SU-DHL-6 (cell line): ENCODE results near the gene HTR6.

Source experiments
- H2AFZ ChIP-seq: fragments of 200-600 bp; sonication (generic); 2 replicates; pipeline ENCODE4 v1.6.1; 2014; ENCODE audit warnings: low read depth, mild to moderate bottlenecking, moderate library complexity, mixed read lengths, antibody characterized with exemption, low read length; ENCODE audit not compliant: severe bottlenecking
- H3F3A ChIP-seq: fragments of 200-600 bp; shearing (Covaris generic); 2 replicates; pipeline ENCODE4 v1.6.0; 2016; ENCODE audit warnings: antibody characterized with exemption, mild to moderate bottlenecking; ENCODE audit not compliant: insufficient read depth
- H3K27ac ChIP-seq: fragments of 200-600 bp; sonication (generic); 2 replicates; pipeline ENCODE4 v1.5.1; 2016; ENCODE audit warnings: low read depth, mild to moderate bottlenecking, low read length, moderate library complexity, mixed read lengths
- H3K27me3 ChIP-seq: fragments of 200-600 bp; sonication (generic), shearing (Covaris generic); 2 replicates; pipeline ENCODE4 v1.6.0; 2014; ENCODE audit warnings: mild to moderate bottlenecking, low read length
- H3K36me3 ChIP-seq: fragments of 200-600 bp; sonication (generic); 2 replicates; pipeline ENCODE4 v1.6.1; 2014; ENCODE audit warnings: mild to moderate bottlenecking, low read length, mixed read lengths
- H3K4me2 ChIP-seq: fragments of 300-600, 200-600 bp; shearing (Covaris generic), sonication (generic); 2 replicates; pipeline ENCODE4 v1.6.0; 2014; ENCODE audit warnings: low read length, low read depth, mild to moderate bottlenecking; ENCODE audit not compliant: poor library complexity, severe bottlenecking
- H3K4me3 ChIP-seq: fragments of 200-600 bp; sonication (generic); 2 replicates; pipeline ENCODE4 v1.5.1; 2014; ENCODE audit warnings: antibody characterized with exemption, low read length, mild to moderate bottlenecking, mixed read lengths; ENCODE audit not compliant: insufficient read depth, poor library complexity, severe bottlenecking
- H3K79me2 ChIP-seq: fragments of 200-600 bp; sonication (generic); 2 replicates; pipeline ENCODE4 v1.6.1; 2014; ENCODE audit warnings: mild to moderate bottlenecking, low read length, moderate library complexity; ENCODE audit not compliant: insufficient read depth
- H3K9ac ChIP-seq: fragments of 200-600 bp; sonication (generic); 2 replicates; pipeline ENCODE4 v1.7.0; 2014; ENCODE audit warnings: mild to moderate bottlenecking, low read length
- H3K9me2 ChIP-seq: fragments of 200-600 bp; sonication (generic); replicated peaks from 2 replicates; pipeline ENCODE4 v1.6.1; 2014; ENCODE audit warnings: low read length; ENCODE audit not compliant: insufficient read depth
- H3K9me3 ChIP-seq: fragments of 200-600 bp; sonication (generic); 2 replicates; pipeline ENCODE4 v1.6.1; 2014; ENCODE audit warnings: low read length, mixed read lengths; ENCODE audit not compliant: insufficient read depth
- H4K20me1 ChIP-seq: fragments of 200-600 bp; sonication (generic); 2 replicates; pipeline ENCODE4 v1.6.1; 2014; ENCODE audit warnings: low read depth, mild to moderate bottlenecking, antibody characterized with exemption, low read length, moderate library complexity, mixed read lengths
- CTCF ChIP-seq: fragments of 200-600 bp; sonication (generic); IDR thresholded peaks from one replicate; pipeline ENCODE4 v1.5.1; 2017; ENCODE audit warnings: antibody characterized with exemption, mild to moderate bottlenecking, low read length, moderate library complexity; ENCODE audit not compliant: insufficient read depth, poor library complexity, severe bottlenecking
- EZH2phosphoT487 ChIP-seq: fragments of 200-600 bp; sonication (generic), shearing (Covaris generic); conservative IDR thresholded peaks from 2 replicates; pipeline ENCODE4 v1.6.1; 2018; ENCODE audit warnings: mild to moderate bottlenecking, antibody characterized with exemption, low read length, moderate library complexity, mixed read lengths

Gene HTR6

DNA sequence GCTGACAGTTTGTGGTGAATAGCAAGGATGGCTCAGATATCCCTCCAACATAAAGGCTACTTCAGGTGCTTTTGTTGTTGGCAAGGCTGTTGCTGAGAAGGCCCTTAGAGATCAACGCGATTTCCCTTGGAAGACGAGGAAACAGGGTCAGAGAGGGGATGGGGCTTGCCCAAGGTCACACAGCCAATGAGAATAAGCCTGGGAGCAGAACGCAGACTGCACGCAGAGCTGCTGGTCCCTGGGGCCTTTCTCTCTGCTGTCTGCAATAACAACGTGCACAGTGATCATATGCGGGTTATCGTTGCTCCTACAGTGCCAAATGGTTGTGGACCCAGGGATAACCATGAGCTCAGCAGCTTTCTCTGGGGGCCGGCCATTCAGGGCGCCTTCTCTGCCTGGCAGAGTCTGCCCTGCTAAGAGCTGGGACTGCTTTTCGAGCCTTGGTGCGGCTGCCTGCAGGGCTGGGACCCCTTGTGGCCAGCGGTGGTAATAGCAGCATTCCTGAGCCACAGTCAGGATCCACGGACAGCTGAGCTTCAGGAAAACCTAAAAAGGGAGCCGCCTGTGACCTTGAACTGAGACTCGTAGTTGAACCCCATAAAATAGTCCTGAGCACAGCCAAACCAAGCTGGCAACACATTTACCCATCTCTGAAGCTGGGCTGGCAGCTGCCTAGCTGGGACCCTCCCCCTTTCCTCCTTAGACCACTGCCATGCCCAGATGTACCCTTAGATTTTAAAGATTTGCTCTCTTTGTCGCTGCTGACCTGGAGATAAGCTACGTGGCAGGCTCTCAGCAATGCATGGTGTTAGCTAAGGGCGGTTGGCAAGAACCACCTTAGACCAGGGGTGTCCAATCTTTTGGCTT lies 39.8 kb downstream of the HTR6 start:
- Histone ChIP-seq H4K20me1 (no peaks in the 10 kb centered on the region), H3K27ac (no peak overlapping the region), H2AFZ (no peak overlapping the region), H3K4me3 (no peak overlapping the region), H3K4me2 (no peak overlapping the region), H3K9me3 (no peaks in the 10 kb centered on the region), H3F3A (no peaks in the 10 kb centered on the region), H3K36me3 (no peaks in the 10 kb centered on the region), H3K9me2 (no peaks in the 10 kb centered on the region), H3K9ac (no peak overlapping the region), H3K27me3 (no peaks in the 10 kb centered on the region), H3K79me2 (no peaks in the 10 kb centered on the region)
- TF ChIP-seq CTCF, result peak; percentile 67
- no peak for TF ChIP-seq EZH2phosphoT487

DNA sequence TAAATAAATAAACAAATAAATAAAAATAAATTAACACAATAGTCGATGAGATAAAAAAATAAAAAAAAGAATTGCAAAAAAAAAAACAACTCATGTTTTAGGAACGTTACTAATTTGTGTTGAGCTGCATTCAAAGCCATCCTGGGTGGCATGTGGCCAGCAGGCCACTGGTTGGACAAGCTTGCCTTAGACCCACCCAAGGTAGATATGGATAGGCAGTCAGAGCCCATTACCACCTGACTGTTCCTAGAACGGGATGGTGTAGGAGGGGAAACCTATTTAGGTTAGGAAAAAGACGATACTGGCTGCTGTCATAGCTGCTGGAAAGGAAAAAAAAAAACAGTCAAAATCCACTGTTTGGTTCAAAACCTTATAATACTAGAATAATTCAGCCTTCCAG lies 40.8 kb downstream of the HTR6 start:
- TF ChIP-seq EZH2phosphoT487 (no peak), CTCF (no peak)
- H4K20me1 ChIP-seq, result no peaks in the 10 kb centered on the region
- no peaks in the 10 kb centered on the region for H3K36me3 ChIP-seq
- H3K27me3 ChIP-seq, result no peaks in the 10 kb centered on the region
- H3K9ac ChIP-seq, result no peak overlapping the region
- no peak overlapping the region for H3K27ac ChIP-seq
- H3K4me3 ChIP-seq, result no peak overlapping the region
- H3K9me2 ChIP-seq, result no peaks in the 10 kb centered on the region
- no peaks in the 10 kb centered on the region for H3K79me2 ChIP-seq
- no peaks in the 10 kb centered on the region for H3K9me3 ChIP-seq
- H2AFZ ChIP-seq, result no peak overlapping the region
- no peak overlapping the region for H3K4me2 ChIP-seq
- no peaks in the 10 kb centered on the region for H3F3A ChIP-seq

DNA sequence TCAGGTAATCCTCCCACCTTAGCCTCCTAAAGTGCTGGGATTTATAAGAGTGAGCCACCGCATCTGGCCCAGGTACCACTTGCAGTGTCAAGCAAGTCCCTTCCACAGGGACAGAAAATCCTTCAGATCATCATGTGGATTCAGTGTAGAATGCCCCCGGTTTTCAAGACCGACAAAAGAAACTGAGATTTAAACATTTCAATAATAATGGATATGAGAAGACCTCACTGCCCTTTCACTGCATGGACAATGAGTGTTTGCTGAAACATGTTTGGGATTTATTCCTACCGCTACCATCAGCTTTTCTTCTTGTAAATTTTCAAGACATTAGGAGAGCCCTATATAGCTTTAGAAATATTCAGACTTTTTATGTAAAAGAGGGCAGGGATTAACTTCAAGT lies 41.5 kb downstream of the HTR6 start:
- H3K4me3 ChIP-seq, result no peak overlapping the region

More for the DNA sequence above, 41.5 kb downstream of the HTR6 start:
- Histone ChIP-seq H4K20me1 (no peaks in the 10 kb centered on the region), H3K36me3 (no peaks in the 10 kb centered on the region), H3K9me3 (no peaks in the 10 kb centered on the region), H3K27ac (no peak overlapping the region), H3K79me2 (no peaks in the 10 kb centered on the region), H2AFZ (no peak overlapping the region), H3K27me3 (no peaks in the 10 kb centered on the region), H3K9ac (no peak overlapping the region), H3F3A (no peaks in the 10 kb centered on the region), H3K9me2 (no peaks in the 10 kb centered on the region), H3K4me2 (no peak overlapping the region)
- TF ChIP-seq CTCF (no peak), EZH2phosphoT487 (no peak)
